ENCODE data around the gene KNL1. TPM values are rescaled to one million over a fixed set of nuclear protein-coding genes. Genes with fewer than 3 reads are reported as not detected.

The KNL1 gene
- total RNA-seq, 4 donors from 2014 or later = 0.10 to 0.33 (median 0.33) TPM; not detected in 1

GRCh38 chr15:40623361-40623760 lies 29.3 kb downstream of the KNL1 start:
- in situ Hi-C loops (cut with MboI; ENCODE audit: low sequenced_read_pairs in 4 of 4) (no loop called here), intact Hi-C loops (cut with DNase I; ENCODE audit: low total_unique reads) (no loop called here)
- Histone ChIP-seq H3K4me3 (no peak overlapping the region), H3K36me3 (no peaks in the 10 kb centered on the region), H3K9me3 (no peaks in the 10 kb centered on the region), H3K27me3 (no peaks in the 10 kb centered on the region), H3K27ac (no peak overlapping the region), H3K4me1 (no peaks in the 10 kb centered on the region)
- TF ChIP-seq POLR2A (IDR thresholded peaks at IDR 0.05) = no peak
- no peak for TF ChIP-seq CTCF (IDR thresholded peaks at IDR 0.05 in 4 of 5, conservative IDR thresholded peaks at IDR 0.05 in 1 of 5)
- ATAC-seq (no peak), DNase-seq (no peak)

- Histone ChIP-seq H3K4me1 (no peaks in the 10 kb centered on the region), H3K9me3 (no peaks in the 10 kb centered on the region), H3K36me3 (no peaks in the 10 kb centered on the region), H3K27me3 (no peaks in the 10 kb centered on the region), H3K27ac (no peak overlapping the region), H3K4me3 (no peak overlapping the region)
- no peak for ATAC-seq
- intact Hi-C loops (cut with DNase I; ENCODE audit: low total_unique reads) (no loop called here), in situ Hi-C loops (cut with MboI; ENCODE audit: low sequenced_read_pairs in 4 of 4) (no loop called here)
- TF ChIP-seq CTCF (IDR thresholded peaks at IDR 0.05 in 4 of 5, conservative IDR thresholded peaks at IDR 0.05 in 1 of 5) (no peak), POLR2A (IDR thresholded peaks at IDR 0.05) (no peak)
- no peak for DNase-seq
Observed at GRCh38 chr15:40630313-40630712, 36.3 kb downstream of the KNL1 start.

GRCh38 chr15:40633178-40633577 lies 39.1 kb downstream of the KNL1 start:
- no peak for ATAC-seq
- Histone ChIP-seq H3K27ac (no peak overlapping the region), H3K27me3 (no peaks in the 10 kb centered on the region), H3K4me1 (no peaks in the 10 kb centered on the region), H3K36me3 (no peaks in the 10 kb centered on the region), H3K9me3 (no peaks in the 10 kb centered on the region), H3K4me3 (no peak overlapping the region)
- no peak for DNase-seq
- TF ChIP-seq CTCF (IDR thresholded peaks at IDR 0.05 in 4 of 5, conservative IDR thresholded peaks at IDR 0.05 in 1 of 5) (no peak), POLR2A (IDR thresholded peaks at IDR 0.05) (no peak)
- intact Hi-C loops (cut with DNase I; ENCODE audit: low total_unique reads) = no loop called here
- in situ Hi-C loops (cut with MboI; ENCODE audit: low sequenced_read_pairs in 4 of 4) = no loop called here

- no peak for ATAC-seq
- in situ Hi-C loops (cut with MboI; ENCODE audit: low sequenced_read_pairs in 4 of 4) = no loop called here
Observed at GRCh38 chr15:40637221-40637745, 43.2 kb downstream of the KNL1 start.

More at GRCh38 chr15:40637221-40637745, 43.2 kb downstream of the KNL1 start:
- H3K27ac ChIP-seq = no peak overlapping the region
- DNase-seq = no peak
- no peaks in the 10 kb centered on the region for H3K4me1 ChIP-seq
- intact Hi-C loops (cut with DNase I; ENCODE audit: low total_unique reads) = no loop called here
- H3K9me3 ChIP-seq = no peaks in the 10 kb centered on the region
- TF ChIP-seq POLR2A (IDR thresholded peaks at IDR 0.05) = no peak
- TF ChIP-seq CTCF (IDR thresholded peaks at IDR 0.05 in 4 of 5, conservative IDR thresholded peaks at IDR 0.05 in 1 of 5) = no peak
- H3K4me3 ChIP-seq = no peak overlapping the region
- no peaks in the 10 kb centered on the region for H3K36me3 ChIP-seq
- H3K27me3 ChIP-seq = no peaks in the 10 kb centered on the region

Data from gastrocnemius medialis (tissue), 4 donors.